ENCODE data around the gene MRGPRD.

Gene MRGPRD

DNA sequence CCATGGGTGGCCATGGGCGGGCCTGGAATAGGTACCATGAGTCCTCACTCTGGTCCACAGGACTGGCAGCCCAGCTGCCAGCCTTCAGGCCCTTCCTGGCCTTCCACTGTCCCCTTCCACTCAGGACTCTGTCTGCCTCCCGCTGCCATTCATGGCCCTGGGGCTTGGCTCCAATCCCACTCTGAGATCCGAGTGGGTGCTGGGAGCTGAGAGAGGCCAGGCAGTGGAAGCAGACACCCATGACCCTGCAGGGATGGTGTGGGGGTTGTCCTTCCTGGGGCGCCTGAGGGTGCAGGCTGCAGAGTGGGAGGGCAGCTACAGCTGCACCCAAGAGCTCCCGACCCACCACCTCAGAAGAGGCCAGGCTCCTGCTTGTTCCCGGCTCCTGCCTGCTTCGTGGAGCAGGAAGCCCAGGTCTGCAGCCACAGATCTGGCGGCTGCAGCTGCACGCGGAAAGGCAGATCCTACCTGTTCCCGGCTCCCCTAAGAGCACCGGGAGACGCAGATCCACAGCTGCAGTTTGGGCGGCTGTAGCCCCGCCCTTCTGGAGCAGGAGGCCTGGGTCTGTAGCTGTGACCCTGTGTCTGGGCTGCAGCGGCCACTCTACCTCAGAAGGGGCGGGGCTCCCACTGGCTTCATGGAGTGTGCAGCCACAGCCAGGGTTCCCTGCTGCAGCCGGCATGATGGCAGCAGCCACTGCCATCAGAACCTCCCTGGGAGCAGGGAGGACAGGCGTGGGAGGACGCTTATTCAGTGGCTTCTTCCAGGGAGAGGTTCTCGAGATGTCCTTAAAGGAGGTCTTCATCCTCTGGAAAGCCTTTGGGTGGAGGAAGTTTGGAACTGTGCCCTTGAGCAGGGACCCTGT, 49.6 kb downstream of the MRGPRD start:
- no peak for DNase-seq
